ENCODE measurements around the gene NOXO1. TPM values are rescaled to one million over a fixed set of nuclear protein-coding genes. Genes with fewer than 3 reads are reported as not detected.

Gene NOXO1
- total RNA-seq, 1 donor from 2014 or later = not detected

DNA sequence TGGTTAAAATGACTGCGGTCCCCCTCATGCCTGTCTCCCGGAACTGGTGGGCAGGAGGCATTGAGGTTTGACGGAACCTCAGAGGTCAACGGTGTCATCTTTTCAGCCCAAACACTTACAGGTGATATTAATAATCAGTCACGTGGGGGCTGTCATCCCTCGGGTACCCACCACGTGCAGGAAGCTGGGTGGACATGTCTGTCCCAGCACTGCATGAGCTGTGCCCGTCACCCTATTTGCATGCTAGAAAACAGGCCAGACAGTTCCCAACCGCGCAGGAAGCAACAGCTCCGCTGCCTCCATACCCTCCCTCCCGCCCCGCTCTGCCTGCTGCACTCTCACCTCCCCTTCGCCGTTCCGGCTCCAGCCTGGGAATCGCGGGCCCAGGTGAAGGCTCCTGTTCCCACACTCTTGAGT lies 9.9 kb upstream of the NOXO1 start:
- H3K4me3 ChIP-seq = peak overlapping the region in 1 of 2 donors; percentile 39
- TF ChIP-seq, protein P1, sequence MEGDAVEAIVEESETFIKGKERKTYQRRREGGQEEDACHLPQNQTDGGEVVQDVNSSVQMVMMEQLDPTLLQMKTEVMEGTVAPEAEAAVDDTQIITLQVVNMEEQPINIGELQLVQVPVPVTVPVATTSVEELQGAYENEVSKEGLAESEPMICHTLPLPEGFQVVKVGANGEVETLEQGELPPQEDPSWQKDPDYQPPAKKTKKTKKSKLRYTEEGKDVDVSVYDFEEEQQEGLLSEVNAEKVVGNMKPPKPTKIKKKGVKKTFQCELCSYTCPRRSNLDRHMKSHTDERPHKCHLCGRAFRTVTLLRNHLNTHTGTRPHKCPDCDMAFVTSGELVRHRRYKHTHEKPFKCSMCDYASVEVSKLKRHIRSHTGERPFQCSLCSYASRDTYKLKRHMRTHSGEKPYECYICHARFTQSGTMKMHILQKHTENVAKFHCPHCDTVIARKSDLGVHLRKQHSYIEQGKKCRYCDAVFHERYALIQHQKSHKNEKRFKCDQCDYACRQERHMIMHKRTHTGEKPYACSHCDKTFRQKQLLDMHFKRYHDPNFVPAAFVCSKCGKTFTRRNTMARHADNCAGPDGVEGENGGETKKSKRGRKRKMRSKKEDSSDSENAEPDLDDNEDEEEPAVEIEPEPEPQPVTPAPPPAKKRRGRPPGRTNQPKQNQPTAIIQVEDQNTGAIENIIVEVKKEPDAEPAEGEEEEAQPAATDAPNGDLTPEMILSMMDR (IDR thresholded peaks at IDR 0.05) = no peak
- H3K36me3 ChIP-seq = peaks cover 5 to 7% of the 10 kb centered on the region in 2 donors
- peaks cover 13 to 23% of the 10 kb centered on the region in 2 donors for H3K4me1 ChIP-seq
- intact Hi-C loops (cut with DNase I) = no loop called here
- no peak overlapping the region for H3K27ac ChIP-seq
- H3K27me3 ChIP-seq = peaks cover 16% of the 10 kb centered on the region
- no peaks in the 10 kb centered on the region for H3K9me3 ChIP-seq
- DNase-seq (ENCODE audit: low spot score in 2 of 2) = no peak

DNA sequence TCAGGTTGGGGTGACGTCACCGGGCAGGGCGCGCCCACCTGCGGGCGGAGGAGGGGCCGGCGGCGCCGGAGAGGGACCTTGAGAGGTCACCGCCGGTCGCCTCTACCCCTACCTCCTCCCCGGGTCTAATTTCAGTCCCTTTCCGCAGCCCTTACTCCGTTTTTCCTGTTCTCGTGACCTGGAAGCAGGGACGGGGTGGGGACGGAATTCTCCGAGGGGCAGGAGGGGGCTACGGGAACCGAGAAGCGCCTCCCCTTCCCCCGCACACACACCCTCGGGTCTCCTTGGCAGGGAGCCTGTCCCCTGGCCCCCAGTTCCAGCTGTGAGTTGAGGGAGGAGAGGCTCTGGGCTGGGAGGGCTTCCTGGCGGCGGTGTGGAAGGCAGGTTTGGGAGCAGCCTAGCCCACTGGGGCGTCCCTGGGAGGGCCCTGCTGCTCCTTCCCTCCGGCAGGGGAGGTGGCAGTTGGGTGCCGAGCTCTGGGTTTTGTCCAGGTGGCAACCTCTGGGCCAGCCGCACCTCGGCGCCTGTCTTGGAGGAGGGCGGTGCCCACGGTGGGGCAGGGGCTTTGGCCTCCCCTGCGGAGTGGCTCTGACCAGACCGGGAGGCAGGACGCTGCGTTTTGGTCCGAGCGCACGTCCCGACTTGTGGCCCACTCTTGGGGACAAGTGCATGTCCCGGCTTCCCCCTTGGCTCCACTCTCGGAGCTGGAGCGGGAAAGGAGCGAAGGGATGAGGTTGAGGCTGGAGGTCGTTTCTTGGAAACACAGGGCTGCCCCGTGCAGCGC lies 9.3 kb upstream of the NOXO1 start:
- TF ChIP-seq, protein P1 (IDR thresholded peaks at IDR 0.05) = no peak
- Histone ChIP-seq H3K9me3 (no peaks in the 10 kb centered on the region), H3K4me1 (peaks cover 13 to 25% of the 10 kb centered on the region in 2 donors), H3K27ac (no peak overlapping the region), H3K27me3 (peaks cover 16% of the 10 kb centered on the region), H3K36me3 (peaks cover 11 to 13% of the 10 kb centered on the region in 2 donors), H3K4me3 (peak overlapping the region in 1 of 2 donors; percentile 39)
- intact Hi-C loops (cut with DNase I) = no loop called here
- no peak for DNase-seq (ENCODE audit: low spot score in 2 of 2)

DNA sequence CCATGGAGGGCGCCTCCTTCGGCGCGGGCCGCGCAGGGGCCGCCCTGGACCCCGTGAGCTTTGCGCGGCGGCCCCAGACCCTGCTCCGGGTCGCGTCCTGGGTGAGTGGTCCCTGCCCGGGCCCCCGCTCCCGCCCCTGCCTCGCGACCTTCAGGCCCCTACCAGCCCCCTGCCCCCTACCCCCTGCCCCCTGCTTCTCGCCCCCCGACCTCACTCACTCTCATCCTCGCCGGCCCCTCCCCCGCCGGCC lies 8.8 kb upstream of the NOXO1 start:
- H3K27me3 ChIP-seq = peaks cover 16% of the 10 kb centered on the region
- H3K36me3 ChIP-seq = peaks cover 14 to 16% of the 10 kb centered on the region in 2 donors
- intact Hi-C loops (cut with DNase I) = no loop called here
- no peak for DNase-seq (ENCODE audit: low spot score in 2 of 2)
- H3K27ac ChIP-seq = no peak overlapping the region
- H3K4me1 ChIP-seq = peaks cover 16 to 30% of the 10 kb centered on the region in 2 donors
- no peaks in the 10 kb centered on the region for H3K9me3 ChIP-seq
- H3K4me3 ChIP-seq = peak overlapping the region in 1 of 2 donors; percentile 39
- TF ChIP-seq, protein P1 (IDR thresholded peaks at IDR 0.05) = no peak

DNA sequence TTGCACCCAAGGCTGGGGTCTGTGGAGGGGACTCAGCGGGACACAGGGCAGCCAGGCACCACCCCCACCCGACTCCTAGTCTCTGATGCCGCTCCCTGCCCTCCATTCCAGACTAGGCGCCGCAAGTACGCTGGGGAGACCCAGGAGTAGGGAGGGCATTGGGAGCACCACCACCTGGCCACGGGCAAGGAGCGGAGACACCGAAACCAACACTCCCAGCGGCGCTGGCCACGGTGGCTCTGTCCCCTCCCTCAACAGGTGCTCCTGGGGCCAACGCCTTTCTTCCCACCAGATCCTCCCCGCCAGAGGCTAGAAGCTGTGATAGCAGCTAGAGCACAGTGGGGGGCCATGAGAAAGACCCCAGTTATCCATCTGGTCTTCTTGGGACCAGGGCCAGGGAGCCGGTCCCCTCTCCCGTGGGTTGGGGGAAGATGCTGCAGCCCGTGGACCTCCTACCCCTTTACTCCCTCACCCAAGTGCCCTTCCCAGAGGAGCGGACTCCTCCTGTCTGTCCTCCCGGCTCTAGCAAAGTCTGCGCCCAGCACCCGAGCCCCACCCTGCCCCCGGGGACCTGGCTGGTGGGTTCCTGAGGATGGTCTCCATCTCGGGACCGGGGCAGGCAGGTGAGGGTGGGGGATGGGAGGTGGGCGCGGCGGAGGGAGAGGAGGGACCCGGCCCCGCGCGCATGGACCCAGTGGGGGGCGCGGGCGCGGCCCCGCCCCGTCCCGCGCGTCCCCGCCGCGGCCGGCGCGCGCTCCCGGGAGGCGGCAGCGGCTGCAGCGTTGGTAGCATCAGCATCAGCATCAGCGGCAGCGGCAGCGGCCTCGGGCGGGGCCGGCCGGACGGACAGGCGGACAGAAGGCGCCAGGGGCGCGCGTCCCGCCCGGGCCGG lies 8.2 kb upstream of the NOXO1 start, which contains the start of gene SYNGR3:
SYNGR3 (plus strand) TSS at position 762 of the 892 bp plus-strand sequence. CDS start 133 bp downstream, outside the sequence.
- peak within 1 kb of the TSS in 1 of 2 donors; percentile 39 for H3K4me3 ChIP-seq
- peaks cover 14 to 16% of the 10 kb centered on the region in 2 donors for H3K36me3 ChIP-seq
- H3K4me1 ChIP-seq = peaks cover 20 to 35% of the 10 kb centered on the region in 2 donors
- TF ChIP-seq, protein P1 (IDR thresholded peaks at IDR 0.05) = no peak
- no peak within 1 kb of the TSS for H3K27ac ChIP-seq
- H3K27me3 ChIP-seq = peaks cover 16% of the 10 kb centered on the region
- DNase-seq (ENCODE audit: low spot score in 2 of 2) = no peak
- no peaks in the 10 kb centered on the region for H3K9me3 ChIP-seq
- intact Hi-C loops (cut with DNase I) = no loop called here

DNA sequence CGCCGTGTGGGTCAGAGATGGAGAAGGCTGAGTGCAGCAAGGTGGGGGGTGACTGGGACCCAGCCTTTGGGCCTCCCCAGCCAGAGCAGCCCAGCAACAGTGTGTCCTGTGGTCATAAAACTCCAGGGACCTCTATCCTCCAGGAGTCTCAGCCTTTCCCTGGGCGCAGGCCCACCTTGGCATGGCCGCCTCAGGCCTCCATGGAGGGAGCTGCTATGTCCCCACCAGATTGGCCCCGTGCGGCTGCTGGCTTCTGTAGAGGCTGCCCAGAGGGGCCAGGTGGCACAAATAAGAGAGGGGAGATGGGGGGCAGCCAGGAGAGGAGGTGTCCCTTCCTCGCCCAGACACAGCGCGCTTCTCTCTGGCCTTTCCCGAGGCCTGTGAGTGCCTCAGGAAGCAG lies 5.9 kb upstream of the NOXO1 start:
- DNase-seq (ENCODE audit: low spot score in 2 of 2) = no peak
- peaks cover 14 to 16% of the 10 kb centered on the region in 2 donors for H3K36me3 ChIP-seq
- H3K27me3 ChIP-seq = peaks cover 16% of the 10 kb centered on the region
- H3K27ac ChIP-seq = no peak overlapping the region
- TF ChIP-seq, protein P1 (IDR thresholded peaks at IDR 0.05) = no peak
- peaks cover 19 to 34% of the 10 kb centered on the region in 2 donors for H3K4me1 ChIP-seq
- H3K9me3 ChIP-seq = no peaks in the 10 kb centered on the region
- intact Hi-C loops (cut with DNase I) = no loop called here
- H3K4me3 ChIP-seq = no peak overlapping the region

Data from ascending aorta (tissue), 2 donors.